OCI-LY1 (cell line): ENCODE results near the gene AFF2.

ENCODE experiments used
- H2AFZ ChIP-seq: fragments of 200-600 bp; sonication (generic), shearing (Covaris generic); 2 replicates; pipeline ENCODE4 v1.6.0; 2014; ENCODE audit warnings: antibody characterized with exemption, mild to moderate bottlenecking, low read length
- H3F3A ChIP-seq: fragments of 200-600 bp; sonication (generic), shearing (Covaris generic); 2 replicates; pipeline ENCODE4 v1.6.0; 2014; ENCODE audit warnings: mild to moderate bottlenecking, antibody characterized with exemption, low read length, moderate library complexity; ENCODE audit not compliant: insufficient read depth
- H3K27ac ChIP-seq: fragments of 200-600 bp; sonication (generic); 2 replicates; pipeline ENCODE4 v1.5.1; 2014; ENCODE audit warnings: low read length, mixed run types, mild to moderate bottlenecking, low read depth; ENCODE audit not compliant: poor library complexity, severe bottlenecking
- H3K27me3 ChIP-seq: fragments of 200-600 bp; sonication (generic); 2 replicates; pipeline ENCODE4 v1.6.0; 2014; ENCODE audit warnings: antibody characterized with exemption, mild to moderate bottlenecking, low read length, moderate library complexity; ENCODE audit not compliant: insufficient read depth
- H3K36me3 ChIP-seq: fragments of 200-600 bp; sonication (generic); 2 replicates; pipeline ENCODE4 v1.6.1; 2014; ENCODE audit warnings: mild to moderate bottlenecking, antibody characterized with exemption, low read length, moderate library complexity, mixed read lengths; ENCODE audit not compliant: insufficient read depth
- H3K4me1 ChIP-seq: fragments of 200-600 bp; sonication (generic); 2 replicates; pipeline ENCODE4 v1.5.1; 2014; ENCODE audit warnings: mild to moderate bottlenecking, low read length, moderate library complexity; ENCODE audit not compliant: insufficient read depth, severe bottlenecking
- H3K4me2 ChIP-seq: fragments of 200-600 bp; sonication (generic), shearing (Covaris generic); 2 replicates; pipeline ENCODE4 v1.6.1; 2014; ENCODE audit warnings: low read length
- H3K4me3 ChIP-seq: fragments of 200-600 bp; sonication (generic); 2 replicates; pipeline ENCODE4 v1.5.1; 2014; ENCODE audit warnings: low read length, low read depth, mild to moderate bottlenecking, mixed read lengths; ENCODE audit not compliant: poor library complexity, severe bottlenecking
- H3K79me2 ChIP-seq: fragments of 200-600 bp; shearing (Covaris generic); 2 replicates; pipeline ENCODE4 v1.6.1; 2016; ENCODE audit warnings: mixed run types, low read length, mixed read lengths; ENCODE audit not compliant: insufficient read depth
- H3K9ac ChIP-seq: fragments of 200-600 bp; sonication (generic), shearing (Covaris generic); 2 replicates; pipeline ENCODE4 v1.6.1; 2014; ENCODE audit warnings: mild to moderate bottlenecking, low read length, mixed read lengths
- H3K9me2 ChIP-seq: fragments of 200-600 bp; sonication (generic), shearing (Covaris generic); 2 replicates; pipeline ENCODE4 v1.6.1; 2014; ENCODE audit warnings: low read depth, mild to moderate bottlenecking, low read length, mixed read lengths
- H3K9me3 ChIP-seq: fragments of 200-600 bp; shearing (Covaris generic); 2 replicates; pipeline ENCODE4 v1.6.1; 2014; ENCODE audit warnings: low read length, mixed read lengths
- H4K20me1 ChIP-seq: fragments of 200-600 bp; sonication (generic), shearing (Covaris generic); 2 replicates; pipeline ENCODE4 v1.6.0; 2016; ENCODE audit warnings: mild to moderate bottlenecking, low read length; ENCODE audit not compliant: insufficient read depth
- CTCF ChIP-seq: fragments of 200-600 bp; sonication (generic), shearing (Covaris generic); IDR thresholded peaks from 2 replicates; pipeline ENCODE4 v1.5.1; 2017; ENCODE audit warnings: mild to moderate bottlenecking, antibody characterized with exemption, low read length, moderate library complexity, mixed read lengths
- EZH2 ChIP-seq: fragments of 200-600 bp; sonication (generic), shearing (Covaris generic); IDR thresholded peaks from 2 replicates; pipeline ENCODE4 v1.8.0; 2017; ENCODE audit warnings: borderline replicate concordance, mixed run types, mild to moderate bottlenecking, antibody characterized with exemption, low read length, moderate library complexity, mixed read lengths

AFF2 gene

GRCh38 chrX:148681605-148682004, 181.2 kb downstream of the AFF2 start:
- no peaks in the 10 kb centered on the region for H4K20me1 ChIP-seq
- H3K9me3 ChIP-seq, result no peaks in the 10 kb centered on the region
- H3K27ac ChIP-seq, result no peak overlapping the region
- H2AFZ ChIP-seq, result no peak overlapping the region
- TF ChIP-seq CTCF, result peak; percentile 32; the same call in 1 of the 2 replicates
- no peak for TF ChIP-seq EZH2
- peaks cover 5% of the 10 kb centered on the region; the same call in 1 of the 2 replicates for H3K79me2 ChIP-seq
- H3K9me2 ChIP-seq, result no peaks in the 10 kb centered on the region
- no peaks in the 10 kb centered on the region for H3K27me3 ChIP-seq
- no peak overlapping the region for H3K4me3 ChIP-seq
- H3K9ac ChIP-seq, result no peak overlapping the region
- H3K36me3 ChIP-seq, result no peaks in the 10 kb centered on the region
- H3K4me1 ChIP-seq, result peaks cover 12% of the 10 kb centered on the region
- H3F3A ChIP-seq, result no peaks in the 10 kb centered on the region
- H3K4me2 ChIP-seq, result no peak overlapping the region

GRCh38 chrX:148682206-148682605, 181.8 kb downstream of the AFF2 start:
- Histone ChIP-seq H3K27me3 (no peaks in the 10 kb centered on the region), H3F3A (no peaks in the 10 kb centered on the region), H3K4me1 (peaks cover 12% of the 10 kb centered on the region), H3K9me3 (no peaks in the 10 kb centered on the region), H3K4me2 (no peak overlapping the region), H3K9ac (no peak overlapping the region), H2AFZ (no peak overlapping the region), H3K4me3 (no peak overlapping the region), H3K36me3 (no peaks in the 10 kb centered on the region), H3K79me2 (peaks cover 5% of the 10 kb centered on the region; the same call in 1 of the 2 replicates), H3K9me2 (no peaks in the 10 kb centered on the region), H3K27ac (no peak overlapping the region), H4K20me1 (no peaks in the 10 kb centered on the region)
- no peak for TF ChIP-seq CTCF
- TF ChIP-seq EZH2, result no peak

GRCh38 chrX:148691456-148691855, 191.0 kb downstream of the AFF2 start:
- Histone ChIP-seq H3K9ac (no peak overlapping the region), H3K27ac (no peak overlapping the region), H3K36me3 (no peaks in the 10 kb centered on the region; the same call in 1 of the 2 replicates), H2AFZ (no peak overlapping the region), H3K9me3 (no peaks in the 10 kb centered on the region), H3K4me1 (peaks cover 18% of the 10 kb centered on the region), H4K20me1 (no peaks in the 10 kb centered on the region), H3K4me3 (no peak overlapping the region), H3K27me3 (no peaks in the 10 kb centered on the region), H3K9me2 (no peaks in the 10 kb centered on the region), H3K79me2 (no peaks in the 10 kb centered on the region), H3K4me2 (no peak overlapping the region), H3F3A (no peaks in the 10 kb centered on the region)
- TF ChIP-seq EZH2 (no peak), CTCF (no peak)
